Activated T-cell treated with anti-CD3 and anti-CD28 coated beads for 24 hours (primary cell): Measurements from ENCODE around the gene NAA16.

ENCODE experiments used
- DNase-seq: peaks from one replicate; pipeline ENCODE4 v3.0.0-alpha.2; 2020; ENCODE audit warnings: low read depth

The NAA16 gene

GRCh38 chr13:41304551-41304950 lies 6.5 kb upstream of the NAA16 start:
- DNase-seq, result no peak

- no peak for DNase-seq
Observed at GRCh38 chr13:41306271-41307145, 4.6 kb upstream of the NAA16 start.

GRCh38 chr13:41307884-41308640 lies 3.0 kb upstream of the NAA16 start:
- no peak for DNase-seq

- peak; percentile 36 for DNase-seq
Observed at GRCh38 chr13:41311406-41312175, 524 bp downstream of the NAA16 start.

GRCh38 chr13:41312176-41312500 lies 1.1 kb downstream of the NAA16 start:
- no peak for DNase-seq

GRCh38 chr13:41313117-41313516 lies 2.0 kb downstream of the NAA16 start:
- no peak for DNase-seq

- no peak for DNase-seq
Observed at GRCh38 chr13:41313659-41314197, 2.7 kb downstream of the NAA16 start.

GRCh38 chr13:41315443-41316047 lies 4.5 kb downstream of the NAA16 start:
- DNase-seq, result no peak

GRCh38 chr13:41317243-41317642 lies 6.2 kb downstream of the NAA16 start:
- no peak for DNase-seq

GRCh38 chr13:41325752-41326151 lies 14.7 kb downstream of the NAA16 start:
- DNase-seq, result no peak

- DNase-seq, result no peak
Observed at GRCh38 chr13:41326661-41327060, 15.6 kb downstream of the NAA16 start.

- DNase-seq, result no peak
Observed at GRCh38 chr13:41327994-41328790, 17.1 kb downstream of the NAA16 start.

GRCh38 chr13:41332829-41333228 lies 21.8 kb downstream of the NAA16 start:
- no peak for DNase-seq

- DNase-seq, result no peak
Observed at GRCh38 chr13:41334810-41335209, 23.7 kb downstream of the NAA16 start.

- no peak for DNase-seq
Observed at GRCh38 chr13:41344358-41344757, 33.3 kb downstream of the NAA16 start.

GRCh38 chr13:41345165-41345913 lies 34.3 kb downstream of the NAA16 start:
- DNase-seq, result no peak

- DNase-seq, result no peak
Observed at GRCh38 chr13:41345914-41346589, 35.0 kb downstream of the NAA16 start.

GRCh38 chr13:41352935-41353840 lies 42.1 kb downstream of the NAA16 start:
- peak; percentile 36 for DNase-seq

- no peak for DNase-seq
Observed at GRCh38 chr13:41354416-41354815, 43.3 kb downstream of the NAA16 start.
